ENCODE measurements around the gene TMEM198. TPM values are rescaled to one million over a fixed set of nuclear protein-coding genes. Genes with fewer than 3 reads are reported as not detected.
A peak's percentile ranks its signal among the peaks of the same experiment; 100 is the strongest.

The TMEM198 gene
- total and polyA plus RNA-seq, 2 experiments from 2014 or later: 5.6 to 13.7 TPM

- TF ChIP-seq, protein P1, sequence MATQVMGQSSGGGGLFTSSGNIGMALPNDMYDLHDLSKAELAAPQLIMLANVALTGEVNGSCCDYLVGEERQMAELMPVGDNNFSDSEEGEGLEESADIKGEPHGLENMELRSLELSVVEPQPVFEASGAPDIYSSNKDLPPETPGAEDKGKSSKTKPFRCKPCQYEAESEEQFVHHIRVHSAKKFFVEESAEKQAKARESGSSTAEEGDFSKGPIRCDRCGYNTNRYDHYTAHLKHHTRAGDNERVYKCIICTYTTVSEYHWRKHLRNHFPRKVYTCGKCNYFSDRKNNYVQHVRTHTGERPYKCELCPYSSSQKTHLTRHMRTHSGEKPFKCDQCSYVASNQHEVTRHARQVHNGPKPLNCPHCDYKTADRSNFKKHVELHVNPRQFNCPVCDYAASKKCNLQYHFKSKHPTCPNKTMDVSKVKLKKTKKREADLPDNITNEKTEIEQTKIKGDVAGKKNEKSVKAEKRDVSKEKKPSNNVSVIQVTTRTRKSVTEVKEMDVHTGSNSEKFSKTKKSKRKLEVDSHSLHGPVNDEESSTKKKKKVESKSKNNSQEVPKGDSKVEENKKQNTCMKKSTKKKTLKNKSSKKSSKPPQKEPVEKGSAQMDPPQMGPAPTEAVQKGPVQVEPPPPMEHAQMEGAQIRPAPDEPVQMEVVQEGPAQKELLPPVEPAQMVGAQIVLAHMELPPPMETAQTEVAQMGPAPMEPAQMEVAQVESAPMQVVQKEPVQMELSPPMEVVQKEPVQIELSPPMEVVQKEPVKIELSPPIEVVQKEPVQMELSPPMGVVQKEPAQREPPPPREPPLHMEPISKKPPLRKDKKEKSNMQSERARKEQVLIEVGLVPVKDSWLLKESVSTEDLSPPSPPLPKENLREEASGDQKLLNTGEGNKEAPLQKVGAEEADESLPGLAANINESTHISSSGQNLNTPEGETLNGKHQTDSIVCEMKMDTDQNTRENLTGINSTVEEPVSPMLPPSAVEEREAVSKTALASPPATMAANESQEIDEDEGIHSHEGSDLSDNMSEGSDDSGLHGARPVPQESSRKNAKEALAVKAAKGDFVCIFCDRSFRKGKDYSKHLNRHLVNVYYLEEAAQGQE (IDR thresholded peaks at IDR 0.05; ENCODE audit: unreplicated experiment): no peak
- no peak for TF ChIP-seq JUNB (IDR thresholded peaks at IDR 0.05; ENCODE audit: unreplicated experiment)
- peak; percentile 61 for TF ChIP-seq EZH2 (IDR thresholded peaks at IDR 0.05; ENCODE audit: low read depth, unreplicated experiment)
These were observed 46.1 kb upstream of the TMEM198 start (continued) for GRCh38 chr2:219497495-219498279.

GRCh38 chr2:219498280-219499057 lies 45.4 kb upstream of the TMEM198 start, which contains the start of gene GMPPA:
Gene GMPPA, plus strand, starts transcription at chr2:219498891. Its CDS starts 1,085 bp downstream, at chr2:219499976.
- no peaks in the 10 kb centered on the region for H3K9me3 Mint-ChIP-seq
- peak within 1 kb of the TSS; percentile 84 for H3K4me3 Mint-ChIP-seq
- Histone ChIP-seq H3F3A (replicated peaks; ENCODE audit: low read depth) (peaks cover 17% of the 10 kb centered on the region), H3K9me2 (ENCODE audit: insufficient read depth) (no peaks in the 10 kb centered on the region), H4K20me1 (replicated peaks; ENCODE audit: insufficient read depth) (no peaks in the 10 kb centered on the region), H3K4me1 (ENCODE audit: insufficient read depth) (peaks cover 47% of the 10 kb centered on the region), H3K4me2 (peak within 1 kb of the TSS; percentile 98), H3K4me3 (peak within 1 kb of the TSS; percentile 58), H3K27me3 (ENCODE audit: insufficient read depth) (peaks cover 45% of the 10 kb centered on the region), H3K79me2 (replicated peaks; ENCODE audit: insufficient read depth) (no peaks in the 10 kb centered on the region), H3K36me3 (ENCODE audit: insufficient read depth) (no peaks in the 10 kb centered on the region), H3K27ac (ENCODE audit: low read depth) (no peak within 1 kb of the TSS), H2AFZ (peak within 1 kb of the TSS; percentile 92)
- peak; percentile 99 for DNase-seq (ENCODE audit: low spot score)
- peaks cover 46% of the 10 kb centered on the region for H3K27me3 Mint-ChIP-seq (ENCODE audit: insufficient read depth, low read depth, poor library complexity)
- peak within 1 kb of the TSS; percentile 38; the same call in 1 of the 2 replicates for H3K27ac Mint-ChIP-seq
- peak; percentile 69 for ATAC-seq
- peaks cover 1% of the 10 kb centered on the region; the same call in 2 of the 3 replicates for H3K36me3 Mint-ChIP-seq (ENCODE audit: low read depth)
- peaks cover 51% of the 10 kb centered on the region for H3K4me1 Mint-ChIP-seq
- no peak for TF ChIP-seq JUNB (IDR thresholded peaks at IDR 0.05; ENCODE audit: unreplicated experiment)
- no peak for TF ChIP-seq ZNF114 (CRISPR knock-in tag; IDR thresholded peaks at IDR 0.05)
- TF ChIP-seq EZH2phosphoT487 (IDR thresholded peaks at IDR 0.05; ENCODE audit: unreplicated experiment): no peak
- TF ChIP-seq ZNF331 (CRISPR knock-in tag; IDR thresholded peaks at IDR 0.05; ENCODE audit: low read depth): no peak
- TF ChIP-seq STAT1 (IDR thresholded peaks at IDR 0.05; ENCODE audit: unreplicated experiment): no peak
- peak; percentile 73 for TF ChIP-seq POLR2AphosphoS5 (IDR thresholded peaks at IDR 0.05; ENCODE audit: low read depth)
- TF ChIP-seq, protein P1 (IDR thresholded peaks at IDR 0.05; ENCODE audit: unreplicated experiment): peak; percentile 5
- no peak for TF ChIP-seq NANOG (IDR thresholded peaks at IDR 0.05; ENCODE audit: borderline replicate concordance)
- TF ChIP-seq CREB1 (CRISPR knock-in tag; IDR thresholded peaks at IDR 0.05; ENCODE audit: low read depth): peak; percentile 64
- peak; percentile 86 for TF ChIP-seq ETS1 (IDR thresholded peaks at IDR 0.05)

Data from GM23338 (cell line).